ENCODE measurements around the gene MRPL4. TPM values are rescaled to one million over a fixed set of nuclear protein-coding genes. Genes with fewer than 3 reads are reported as not detected.
A peak's percentile ranks its signal among the peaks of the same experiment; 100 is the strongest.

Gene MRPL4
- total and polyA plus RNA-seq, 2 of the 13 experiments (the other 11 are each of a cell fraction or from before 2014, with no cell fraction given), result 40.6 to 42.5 TPM

DNA sequence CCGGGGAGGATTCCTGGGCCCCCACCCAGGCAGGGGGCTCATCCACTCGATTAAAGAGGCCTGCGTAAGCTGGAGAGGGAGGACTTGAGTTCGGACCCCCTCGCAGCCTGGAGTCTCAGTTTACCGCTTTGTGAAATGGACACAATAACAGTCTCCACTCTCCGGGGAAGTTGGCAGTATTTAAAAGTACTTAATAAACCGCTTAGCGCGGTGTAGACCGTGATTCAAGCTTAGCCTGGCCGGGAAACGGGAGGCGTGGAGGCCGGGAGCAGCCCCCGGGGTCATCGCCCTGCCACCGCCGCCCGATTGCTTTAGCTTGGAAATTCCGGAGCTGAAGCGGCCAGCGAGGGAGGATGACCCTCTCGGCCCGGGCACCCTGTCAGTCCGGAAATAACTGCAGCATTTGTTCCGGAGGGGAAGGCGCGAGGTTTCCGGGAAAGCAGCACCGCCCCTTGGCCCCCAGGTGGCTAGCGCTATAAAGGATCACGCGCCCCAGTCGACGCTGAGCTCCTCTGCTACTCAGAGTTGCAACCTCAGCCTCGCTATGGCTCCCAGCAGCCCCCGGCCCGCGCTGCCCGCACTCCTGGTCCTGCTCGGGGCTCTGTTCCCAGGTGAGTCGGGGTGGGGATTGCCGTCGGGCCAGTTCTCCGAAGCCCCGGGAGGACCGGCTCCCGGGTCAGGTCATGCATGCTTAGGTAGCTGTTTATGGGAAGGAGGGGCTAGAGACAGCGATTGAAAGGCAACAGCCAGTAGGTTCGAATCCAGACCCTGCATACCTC, 18.8 kb downstream of the MRPL4 start, which contains the start of gene ICAM1 (continued):
- TF ChIP-seq, protein P1, sequence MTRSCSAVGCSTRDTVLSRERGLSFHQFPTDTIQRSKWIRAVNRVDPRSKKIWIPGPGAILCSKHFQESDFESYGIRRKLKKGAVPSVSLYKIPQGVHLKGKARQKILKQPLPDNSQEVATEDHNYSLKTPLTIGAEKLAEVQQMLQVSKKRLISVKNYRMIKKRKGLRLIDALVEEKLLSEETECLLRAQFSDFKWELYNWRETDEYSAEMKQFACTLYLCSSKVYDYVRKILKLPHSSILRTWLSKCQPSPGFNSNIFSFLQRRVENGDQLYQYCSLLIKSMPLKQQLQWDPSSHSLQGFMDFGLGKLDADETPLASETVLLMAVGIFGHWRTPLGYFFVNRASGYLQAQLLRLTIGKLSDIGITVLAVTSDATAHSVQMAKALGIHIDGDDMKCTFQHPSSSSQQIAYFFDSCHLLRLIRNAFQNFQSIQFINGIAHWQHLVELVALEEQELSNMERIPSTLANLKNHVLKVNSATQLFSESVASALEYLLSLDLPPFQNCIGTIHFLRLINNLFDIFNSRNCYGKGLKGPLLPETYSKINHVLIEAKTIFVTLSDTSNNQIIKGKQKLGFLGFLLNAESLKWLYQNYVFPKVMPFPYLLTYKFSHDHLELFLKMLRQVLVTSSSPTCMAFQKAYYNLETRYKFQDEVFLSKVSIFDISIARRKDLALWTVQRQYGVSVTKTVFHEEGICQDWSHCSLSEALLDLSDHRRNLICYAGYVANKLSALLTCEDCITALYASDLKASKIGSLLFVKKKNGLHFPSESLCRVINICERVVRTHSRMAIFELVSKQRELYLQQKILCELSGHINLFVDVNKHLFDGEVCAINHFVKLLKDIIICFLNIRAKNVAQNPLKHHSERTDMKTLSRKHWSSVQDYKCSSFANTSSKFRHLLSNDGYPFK (CRISPR knock-in tag; IDR thresholded peaks at IDR 0.05; ENCODE audit: borderline replicate concordance), result peak; percentile 81
- TF ChIP-seq, protein P2, sequence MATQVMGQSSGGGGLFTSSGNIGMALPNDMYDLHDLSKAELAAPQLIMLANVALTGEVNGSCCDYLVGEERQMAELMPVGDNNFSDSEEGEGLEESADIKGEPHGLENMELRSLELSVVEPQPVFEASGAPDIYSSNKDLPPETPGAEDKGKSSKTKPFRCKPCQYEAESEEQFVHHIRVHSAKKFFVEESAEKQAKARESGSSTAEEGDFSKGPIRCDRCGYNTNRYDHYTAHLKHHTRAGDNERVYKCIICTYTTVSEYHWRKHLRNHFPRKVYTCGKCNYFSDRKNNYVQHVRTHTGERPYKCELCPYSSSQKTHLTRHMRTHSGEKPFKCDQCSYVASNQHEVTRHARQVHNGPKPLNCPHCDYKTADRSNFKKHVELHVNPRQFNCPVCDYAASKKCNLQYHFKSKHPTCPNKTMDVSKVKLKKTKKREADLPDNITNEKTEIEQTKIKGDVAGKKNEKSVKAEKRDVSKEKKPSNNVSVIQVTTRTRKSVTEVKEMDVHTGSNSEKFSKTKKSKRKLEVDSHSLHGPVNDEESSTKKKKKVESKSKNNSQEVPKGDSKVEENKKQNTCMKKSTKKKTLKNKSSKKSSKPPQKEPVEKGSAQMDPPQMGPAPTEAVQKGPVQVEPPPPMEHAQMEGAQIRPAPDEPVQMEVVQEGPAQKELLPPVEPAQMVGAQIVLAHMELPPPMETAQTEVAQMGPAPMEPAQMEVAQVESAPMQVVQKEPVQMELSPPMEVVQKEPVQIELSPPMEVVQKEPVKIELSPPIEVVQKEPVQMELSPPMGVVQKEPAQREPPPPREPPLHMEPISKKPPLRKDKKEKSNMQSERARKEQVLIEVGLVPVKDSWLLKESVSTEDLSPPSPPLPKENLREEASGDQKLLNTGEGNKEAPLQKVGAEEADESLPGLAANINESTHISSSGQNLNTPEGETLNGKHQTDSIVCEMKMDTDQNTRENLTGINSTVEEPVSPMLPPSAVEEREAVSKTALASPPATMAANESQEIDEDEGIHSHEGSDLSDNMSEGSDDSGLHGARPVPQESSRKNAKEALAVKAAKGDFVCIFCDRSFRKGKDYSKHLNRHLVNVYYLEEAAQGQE (IDR thresholded peaks at IDR 0.05; ENCODE audit: borderline replicate concordance in 1 of 2, low read depth in 1 of 2, low read length in 2 of 2), result no peak
- no peak for TF ChIP-seq JUN (CRISPR knock-in tag; IDR thresholded peaks at IDR 0.05)
- TF ChIP-seq CCDC6 (CRISPR knock-in tag; IDR thresholded peaks at IDR 0.05), result peak; percentile 86; the same call in 1 of the 2 replicates
- TF ChIP-seq SMARCC2 (IDR thresholded peaks at IDR 0.05), result no peak
- TF ChIP-seq ZNF616 (CRISPR knock-in tag; IDR thresholded peaks at IDR 0.05; ENCODE audit: low read depth), result peak; percentile 77; the same call in 1 of the 2 replicates
- TF ChIP-seq, protein P3, sequence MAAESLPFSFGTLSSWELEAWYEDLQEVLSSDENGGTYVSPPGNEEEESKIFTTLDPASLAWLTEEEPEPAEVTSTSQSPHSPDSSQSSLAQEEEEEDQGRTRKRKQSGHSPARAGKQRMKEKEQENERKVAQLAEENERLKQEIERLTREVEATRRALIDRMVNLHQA (CRISPR knock-in tag; IDR thresholded peaks at IDR 0.05), result peak; percentile 87; the same call in 1 of the 2 replicates
- no peak for TF ChIP-seq SRSF9 (IDR thresholded peaks at IDR 0.05; ENCODE audit: borderline replicate concordance, insufficient read depth, low read depth, low read length, poor library complexity, severe bottlenecking)
- peak; percentile 66; the same call in 1 of the 2 replicates for TF ChIP-seq TMF1 (CRISPR knock-in tag; IDR thresholded peaks at IDR 0.05; ENCODE audit: low read depth)
- TF ChIP-seq, protein P4, sequence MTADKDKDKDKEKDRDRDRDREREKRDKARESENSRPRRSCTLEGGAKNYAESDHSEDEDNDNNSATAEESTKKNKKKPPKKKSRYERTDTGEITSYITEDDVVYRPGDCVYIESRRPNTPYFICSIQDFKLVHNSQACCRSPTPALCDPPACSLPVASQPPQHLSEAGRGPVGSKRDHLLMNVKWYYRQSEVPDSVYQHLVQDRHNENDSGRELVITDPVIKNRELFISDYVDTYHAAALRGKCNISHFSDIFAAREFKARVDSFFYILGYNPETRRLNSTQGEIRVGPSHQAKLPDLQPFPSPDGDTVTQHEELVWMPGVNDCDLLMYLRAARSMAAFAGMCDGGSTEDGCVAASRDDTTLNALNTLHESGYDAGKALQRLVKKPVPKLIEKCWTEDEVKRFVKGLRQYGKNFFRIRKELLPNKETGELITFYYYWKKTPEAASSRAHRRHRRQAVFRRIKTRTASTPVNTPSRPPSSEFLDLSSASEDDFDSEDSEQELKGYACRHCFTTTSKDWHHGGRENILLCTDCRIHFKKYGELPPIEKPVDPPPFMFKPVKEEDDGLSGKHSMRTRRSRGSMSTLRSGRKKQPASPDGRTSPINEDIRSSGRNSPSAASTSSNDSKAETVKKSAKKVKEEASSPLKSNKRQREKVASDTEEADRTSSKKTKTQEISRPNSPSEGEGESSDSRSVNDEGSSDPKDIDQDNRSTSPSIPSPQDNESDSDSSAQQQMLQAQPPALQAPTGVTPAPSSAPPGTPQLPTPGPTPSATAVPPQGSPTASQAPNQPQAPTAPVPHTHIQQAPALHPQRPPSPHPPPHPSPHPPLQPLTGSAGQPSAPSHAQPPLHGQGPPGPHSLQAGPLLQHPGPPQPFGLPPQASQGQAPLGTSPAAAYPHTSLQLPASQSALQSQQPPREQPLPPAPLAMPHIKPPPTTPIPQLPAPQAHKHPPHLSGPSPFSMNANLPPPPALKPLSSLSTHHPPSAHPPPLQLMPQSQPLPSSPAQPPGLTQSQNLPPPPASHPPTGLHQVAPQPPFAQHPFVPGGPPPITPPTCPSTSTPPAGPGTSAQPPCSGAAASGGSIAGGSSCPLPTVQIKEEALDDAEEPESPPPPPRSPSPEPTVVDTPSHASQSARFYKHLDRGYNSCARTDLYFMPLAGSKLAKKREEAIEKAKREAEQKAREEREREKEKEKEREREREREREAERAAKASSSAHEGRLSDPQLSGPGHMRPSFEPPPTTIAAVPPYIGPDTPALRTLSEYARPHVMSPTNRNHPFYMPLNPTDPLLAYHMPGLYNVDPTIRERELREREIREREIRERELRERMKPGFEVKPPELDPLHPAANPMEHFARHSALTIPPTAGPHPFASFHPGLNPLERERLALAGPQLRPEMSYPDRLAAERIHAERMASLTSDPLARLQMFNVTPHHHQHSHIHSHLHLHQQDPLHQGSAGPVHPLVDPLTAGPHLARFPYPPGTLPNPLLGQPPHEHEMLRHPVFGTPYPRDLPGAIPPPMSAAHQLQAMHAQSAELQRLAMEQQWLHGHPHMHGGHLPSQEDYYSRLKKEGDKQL (CRISPR knock-in tag; IDR thresholded peaks at IDR 0.05; ENCODE audit: low read depth), result peak; percentile 60
- TF ChIP-seq NCOA1 (CRISPR knock-in tag; IDR thresholded peaks at IDR 0.05), result no peak
- TF ChIP-seq ATF1 (CRISPR knock-in tag; IDR thresholded peaks at IDR 0.05), result 0 out of 2 replicates have a peak, but pooled peaks have one; percentile 16
- peak; percentile 90 for TF ChIP-seq ZNF501 (CRISPR knock-in tag; IDR thresholded peaks at IDR 0.05)
- TF ChIP-seq ZNF430 (CRISPR knock-in tag; IDR thresholded peaks at IDR 0.05), result peak; percentile 92
- TF ChIP-seq AGO2 (optimal IDR thresholded peaks at IDR 0.05; ENCODE audit: low read depth, low read length), result no peak
- TF ChIP-seq ZNF296 (CRISPR knock-in tag; conservative IDR thresholded peaks at IDR 0.05), result no peak

All from HepG2 (cell line).